ENCODE data around the gene E4F1. TPM values are rescaled to one million over a fixed set of nuclear protein-coding genes. Genes with fewer than 3 reads are reported as not detected.

The E4F1 gene
- total and polyA plus RNA-seq, 2 of the 13 experiments (the other 11 are each of a cell fraction or from before 2014, with no cell fraction given), result 13.8 to 19.5 TPM

DNA sequence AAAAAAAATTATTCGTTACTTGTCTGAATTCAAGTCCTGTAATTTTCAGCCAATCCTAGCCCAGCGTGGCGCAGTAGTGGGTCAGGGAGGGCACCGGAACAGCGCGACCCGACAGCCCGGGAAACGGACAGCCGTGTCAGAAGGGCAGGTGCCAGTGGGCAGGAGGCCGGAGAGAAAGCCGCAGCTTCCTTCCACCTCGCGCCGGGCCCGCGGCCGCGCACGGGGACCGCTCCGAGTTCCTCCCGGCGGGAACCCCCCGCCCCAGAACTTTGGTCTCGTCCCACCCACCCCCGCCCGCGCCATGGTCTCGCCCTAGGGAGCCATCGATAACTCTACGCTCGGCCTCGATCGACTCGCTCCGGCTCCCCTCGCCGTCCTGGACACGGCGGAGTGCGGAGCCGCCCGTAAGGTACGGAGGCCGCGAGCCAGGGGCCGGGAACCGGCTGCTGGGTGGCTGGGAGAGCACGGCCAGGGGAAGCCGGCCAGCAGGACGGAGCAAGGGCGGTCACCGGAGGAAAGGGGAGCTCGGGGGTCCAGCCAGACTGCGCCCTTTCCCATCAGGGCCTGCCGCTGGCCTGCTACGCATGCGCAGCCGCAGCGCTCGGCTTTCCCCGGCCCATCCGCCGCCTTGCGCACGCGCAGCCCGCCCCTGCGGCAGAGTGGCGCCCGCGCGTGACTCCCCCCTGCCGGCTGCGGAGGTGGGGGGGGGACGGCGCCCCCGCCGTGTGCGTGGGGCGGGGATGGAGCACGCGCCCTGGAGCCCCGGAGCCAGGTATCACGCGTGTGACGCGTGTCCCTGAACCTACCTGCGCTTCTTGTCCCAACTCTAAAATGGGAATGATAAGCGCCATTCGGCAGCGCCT, 18.1 kb upstream of the E4F1 start, which contains the start of gene MLST8 (continued):
- 0 out of 2 replicates have a peak, but pooled peaks have one; percentile 3 for TF ChIP-seq ZNF331 (CRISPR knock-in tag; IDR thresholded peaks at IDR 0.05)
- no peak for TF ChIP-seq ZNF570 (CRISPR knock-in tag; IDR thresholded peaks at IDR 0.05; ENCODE audit: borderline replicate concordance)
- TF ChIP-seq ZNF510 (CRISPR knock-in tag; IDR thresholded peaks at IDR 0.05; ENCODE audit: low read depth), result peak; percentile 22; the same call in 1 of the 2 replicates
- TF ChIP-seq SATB2 (CRISPR knock-in tag; IDR thresholded peaks at IDR 0.05), result 0 out of 2 replicates have a peak, but pooled peaks have one; percentile 53
- TF ChIP-seq ZSCAN12 (CRISPR knock-in tag; IDR thresholded peaks at IDR 0.05), result 0 out of 2 replicates have a peak, but pooled peaks have one; percentile 51
- TF ChIP-seq NFYC (CRISPR knock-in tag; IDR thresholded peaks at IDR 0.05), result 0 out of 2 replicates have a peak, but pooled peaks have one; percentile 22
- no peak for TF ChIP-seq LCORL (IDR thresholded peaks at IDR 0.05)
- peak; percentile 73 for TF ChIP-seq LCORL (CRISPR knock-in tag; IDR thresholded peaks at IDR 0.05)
- TF ChIP-seq TAF1 (CRISPR knock-in tag; IDR thresholded peaks at IDR 0.05), result peak; percentile 86
- peak; percentile 13; the same call in 1 of the 2 replicates for TF ChIP-seq ZNF121 (CRISPR knock-in tag; IDR thresholded peaks at IDR 0.05)
- TF ChIP-seq, protein P1, sequence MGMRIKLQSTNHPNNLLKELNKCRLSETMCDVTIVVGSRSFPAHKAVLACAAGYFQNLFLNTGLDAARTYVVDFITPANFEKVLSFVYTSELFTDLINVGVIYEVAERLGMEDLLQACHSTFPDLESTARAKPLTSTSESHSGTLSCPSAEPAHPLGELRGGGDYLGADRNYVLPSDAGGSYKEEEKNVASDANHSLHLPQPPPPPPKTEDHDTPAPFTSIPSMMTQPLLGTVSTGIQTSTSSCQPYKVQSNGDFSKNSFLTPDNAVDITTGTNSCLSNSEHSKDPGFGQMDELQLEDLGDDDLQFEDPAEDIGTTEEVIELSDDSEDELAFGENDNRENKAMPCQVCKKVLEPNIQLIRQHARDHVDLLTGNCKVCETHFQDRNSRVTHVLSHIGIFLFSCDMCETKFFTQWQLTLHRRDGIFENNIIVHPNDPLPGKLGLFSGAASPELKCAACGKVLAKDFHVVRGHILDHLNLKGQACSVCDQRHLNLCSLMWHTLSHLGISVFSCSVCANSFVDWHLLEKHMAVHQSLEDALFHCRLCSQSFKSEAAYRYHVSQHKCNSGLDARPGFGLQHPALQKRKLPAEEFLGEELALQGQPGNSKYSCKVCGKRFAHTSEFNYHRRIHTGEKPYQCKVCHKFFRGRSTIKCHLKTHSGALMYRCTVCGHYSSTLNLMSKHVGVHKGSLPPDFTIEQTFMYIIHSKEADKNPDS (CRISPR knock-in tag; IDR thresholded peaks at IDR 0.05), result peak; percentile 93; the same call in 1 of the 2 replicates
- TF ChIP-seq, protein P2, sequence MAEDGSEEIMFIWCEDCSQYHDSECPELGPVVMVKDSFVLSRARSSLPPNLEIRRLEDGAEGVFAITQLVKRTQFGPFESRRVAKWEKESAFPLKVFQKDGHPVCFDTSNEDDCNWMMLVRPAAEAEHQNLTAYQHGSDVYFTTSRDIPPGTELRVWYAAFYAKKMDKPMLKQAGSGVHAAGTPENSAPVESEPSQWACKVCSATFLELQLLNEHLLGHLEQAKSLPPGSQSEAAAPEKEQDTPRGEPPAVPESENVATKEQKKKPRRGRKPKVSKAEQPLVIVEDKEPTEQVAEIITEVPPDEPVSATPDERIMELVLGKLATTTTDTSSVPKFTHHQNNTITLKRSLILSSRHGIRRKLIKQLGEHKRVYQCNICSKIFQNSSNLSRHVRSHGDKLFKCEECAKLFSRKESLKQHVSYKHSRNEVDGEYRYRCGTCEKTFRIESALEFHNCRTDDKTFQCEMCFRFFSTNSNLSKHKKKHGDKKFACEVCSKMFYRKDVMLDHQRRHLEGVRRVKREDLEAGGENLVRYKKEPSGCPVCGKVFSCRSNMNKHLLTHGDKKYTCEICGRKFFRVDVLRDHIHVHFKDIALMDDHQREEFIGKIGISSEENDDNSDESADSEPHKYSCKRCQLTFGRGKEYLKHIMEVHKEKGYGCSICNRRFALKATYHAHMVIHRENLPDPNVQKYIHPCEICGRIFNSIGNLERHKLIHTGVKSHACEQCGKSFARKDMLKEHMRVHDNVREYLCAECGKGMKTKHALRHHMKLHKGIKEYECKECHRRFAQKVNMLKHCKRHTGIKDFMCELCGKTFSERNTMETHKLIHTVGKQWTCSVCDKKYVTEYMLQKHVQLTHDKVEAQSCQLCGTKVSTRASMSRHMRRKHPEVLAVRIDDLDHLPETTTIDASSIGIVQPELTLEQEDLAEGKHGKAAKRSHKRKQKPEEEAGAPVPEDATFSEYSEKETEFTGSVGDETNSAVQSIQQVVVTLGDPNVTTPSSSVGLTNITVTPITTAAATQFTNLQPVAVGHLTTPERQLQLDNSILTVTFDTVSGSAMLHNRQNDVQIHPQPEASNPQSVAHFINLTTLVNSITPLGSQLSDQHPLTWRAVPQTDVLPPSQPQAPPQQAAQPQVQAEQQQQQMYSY (CRISPR knock-in tag; IDR thresholded peaks at IDR 0.05), result no peak
- no peak for TF ChIP-seq PCBP1 (IDR thresholded peaks at IDR 0.05; ENCODE audit: borderline replicate concordance, low read depth, low read length)
- peak; percentile 71 for TF ChIP-seq JARID2 (CRISPR knock-in tag; IDR thresholded peaks at IDR 0.05; ENCODE audit: insufficient replicate concordance)
- TF ChIP-seq ZNF101 (CRISPR knock-in tag; IDR thresholded peaks at IDR 0.05; ENCODE audit: borderline replicate concordance, low read depth), result no peak
- TF ChIP-seq ZNF713 (CRISPR knock-in tag; IDR thresholded peaks at IDR 0.05), result no peak
- TF ChIP-seq ZNF558 (CRISPR knock-in tag; IDR thresholded peaks at IDR 0.05; ENCODE audit: borderline replicate concordance), result peak; percentile 43; the same call in 1 of the 2 replicates
- peak; percentile 59; the same call in 1 of the 3 replicates for TF ChIP-seq MXI1 (IDR thresholded peaks at IDR 0.05; ENCODE audit: borderline replicate concordance, low read depth, low read length)
- TF ChIP-seq ZNF143 (CRISPR knock-in tag; IDR thresholded peaks at IDR 0.05), result peak; percentile 49
- no peak for TF ChIP-seq RNF2 (conservative IDR thresholded peaks at IDR 0.05; ENCODE audit: low read depth)
- TF ChIP-seq ZFY (CRISPR knock-in tag; IDR thresholded peaks at IDR 0.05), result peak; percentile 98
- TF ChIP-seq MZF1 (CRISPR knock-in tag; IDR thresholded peaks at IDR 0.05; ENCODE audit: borderline replicate concordance), result no peak
- TF ChIP-seq, protein P3, sequence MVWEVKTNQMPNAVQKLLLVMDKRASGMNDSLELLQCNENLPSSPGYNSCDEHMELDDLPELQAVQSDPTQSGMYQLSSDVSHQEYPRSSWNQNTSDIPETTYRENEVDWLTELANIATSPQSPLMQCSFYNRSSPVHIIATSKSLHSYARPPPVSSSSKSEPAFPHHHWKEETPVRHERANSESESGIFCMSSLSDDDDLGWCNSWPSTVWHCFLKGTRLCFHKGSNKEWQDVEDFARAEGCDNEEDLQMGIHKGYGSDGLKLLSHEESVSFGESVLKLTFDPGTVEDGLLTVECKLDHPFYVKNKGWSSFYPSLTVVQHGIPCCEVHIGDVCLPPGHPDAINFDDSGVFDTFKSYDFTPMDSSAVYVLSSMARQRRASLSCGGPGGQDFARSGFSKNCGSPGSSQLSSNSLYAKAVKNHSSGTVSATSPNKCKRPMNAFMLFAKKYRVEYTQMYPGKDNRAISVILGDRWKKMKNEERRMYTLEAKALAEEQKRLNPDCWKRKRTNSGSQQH (CRISPR knock-in tag; IDR thresholded peaks at IDR 0.05; ENCODE audit: low read depth), result 0 out of 2 replicates have a peak, but pooled peaks have one; percentile 88
